Mammary epithelial cell (primary cell): ENCODE results near the gene NHLRC4.

Experiments used
- CTCF ChIP-seq, 2 donors: IDR thresholded peaks in 1 of 2; conservative IDR thresholded peaks in 1 of 2; 2 replicates each; pipeline ENCODE4 v1.5.1; 2011 to 2012; ENCODE audit warnings: inconsistent platforms in 2 of 2, low read length in 2 of 2, mild to moderate bottlenecking in 2 of 2, control low read depth in 1 of 2, low read depth in 1 of 2; ENCODE audit not compliant: insufficient read depth in 1 of 2; ENCODE audit errors: extremely low read depth in 1 of 2
- EZH2 ChIP-seq: IDR thresholded peaks from 2 replicates; pipeline ENCODE4 v1.6.1; 2012; ENCODE audit warnings: low read length, inconsistent platforms, borderline replicate concordance

GRCh38 chr16:576197-576822 lies 9.5 kb downstream of the NHLRC4 start:
- TF ChIP-seq CTCF (conservative IDR thresholded peaks at IDR 0.05 in 1 of 2, IDR thresholded peaks at IDR 0.05 in 1 of 2; ENCODE audit: extremely low read depth in 1 of 2, insufficient read depth in 1 of 2, low read depth in 1 of 2, low read length in 2 of 2) (no peak), EZH2 (no peak)
